NCI-H345 treated with DMSO at 0.1 percent for 48 hours (cell line): Measurements from ENCODE around the gene GNA14.
"Not testable (repeated sequence)": the region's sequence is repeated elsewhere in the genome, so short reads cannot be mapped to it uniquely, and the experiment has no call there.

Source experiments
- DNase-seq: peaks from one replicate; lab custom pipeline; 2025; ENCODE audit not compliant: unreplicated experiment; lab: John Stamatoyannopoulos, UW

The GNA14 gene

GRCh38 chr9:77455312-77455927 lies 192.7 kb downstream of the GNA14 start:
- no peak for DNase-seq

- no peak for DNase-seq
Observed at GRCh38 chr9:77454663-77455062, 193.5 kb downstream of the GNA14 start.

GRCh38 chr9:77453825-77454647 lies 194.1 kb downstream of the GNA14 start:
- no peak for DNase-seq

- DNase-seq = no peak
Observed at GRCh38 chr9:77451507-77451906, 196.6 kb downstream of the GNA14 start.

DNA sequence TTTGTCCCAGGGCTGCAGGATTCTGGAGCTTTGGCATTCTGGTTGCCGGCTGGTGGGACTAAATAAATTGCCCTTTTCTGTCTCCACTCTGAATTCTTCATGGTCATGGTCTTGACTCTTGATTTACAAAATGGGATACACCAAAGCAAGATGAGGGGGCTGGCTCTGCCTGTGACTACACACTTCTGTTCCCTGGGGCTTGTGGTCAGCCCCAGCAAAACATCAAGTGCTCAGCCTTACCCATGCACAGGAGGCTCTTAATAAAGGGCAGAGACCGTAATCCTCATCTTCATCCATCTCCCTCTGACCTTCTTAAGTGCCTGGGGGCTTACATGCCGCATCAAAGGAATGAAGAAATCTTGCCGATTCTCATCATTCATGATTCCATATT lies 198.0 kb downstream of the GNA14 start:
- no peak for DNase-seq

GRCh38 chr9:77449240-77450084 lies 198.7 kb downstream of the GNA14 start:
- no peak for DNase-seq

- no peak for DNase-seq
Observed at GRCh38 chr9:77447646-77448045, 200.5 kb downstream of the GNA14 start.

- DNase-seq = no peak
Observed at GRCh38 chr9:77442436-77442835, 205.7 kb downstream of the GNA14 start.

DNA sequence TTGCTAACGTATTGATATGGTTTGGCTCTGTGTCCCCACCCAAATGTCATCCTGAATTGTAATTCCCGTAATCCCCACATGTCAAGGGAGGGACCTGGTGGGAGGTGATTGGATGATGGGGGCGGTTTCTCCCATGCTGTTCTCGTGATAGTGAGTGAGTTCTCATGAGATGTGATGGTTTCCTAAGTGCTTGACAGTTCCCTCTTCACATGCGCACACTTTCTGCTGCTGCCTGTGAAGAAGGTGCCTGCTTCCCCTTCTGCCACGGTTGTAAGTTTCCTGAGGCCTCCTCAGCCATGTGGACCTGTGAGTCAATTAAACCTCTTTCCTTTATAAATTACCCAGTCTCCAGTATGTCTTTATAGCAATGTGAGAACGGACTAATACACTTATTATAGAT lies 207.0 kb downstream of the GNA14 start:
- not testable (repeated sequence) for DNase-seq

DNA sequence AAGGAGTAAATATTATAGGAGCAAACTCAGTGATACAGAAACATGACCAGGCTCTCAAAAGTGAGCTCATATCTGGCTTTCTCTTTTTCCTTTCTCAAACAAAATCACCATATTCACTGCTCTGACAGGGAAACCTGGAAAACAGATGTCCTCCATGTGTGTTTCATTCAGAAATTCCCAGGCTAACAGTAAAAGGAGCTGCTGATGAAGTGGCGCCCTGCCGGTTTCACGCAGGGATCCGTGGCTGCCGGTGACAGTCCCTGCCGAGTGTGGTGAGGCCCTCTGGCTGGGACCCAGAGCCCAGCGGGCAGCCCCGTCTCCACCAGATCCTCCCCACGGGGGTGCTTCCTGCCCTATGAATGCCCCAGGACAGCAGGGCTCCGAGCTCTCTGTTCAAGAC lies 208.1 kb downstream of the GNA14 start:
- peak; percentile 92 for DNase-seq

- no peak for DNase-seq
Observed at GRCh38 chr9:77438653-77439052, 209.5 kb downstream of the GNA14 start.

- no peak for DNase-seq
Observed at GRCh38 chr9:77435688-77436087, 212.4 kb downstream of the GNA14 start.

GRCh38 chr9:77435277-77435676 lies 212.8 kb downstream of the GNA14 start:
- no peak for DNase-seq

DNA sequence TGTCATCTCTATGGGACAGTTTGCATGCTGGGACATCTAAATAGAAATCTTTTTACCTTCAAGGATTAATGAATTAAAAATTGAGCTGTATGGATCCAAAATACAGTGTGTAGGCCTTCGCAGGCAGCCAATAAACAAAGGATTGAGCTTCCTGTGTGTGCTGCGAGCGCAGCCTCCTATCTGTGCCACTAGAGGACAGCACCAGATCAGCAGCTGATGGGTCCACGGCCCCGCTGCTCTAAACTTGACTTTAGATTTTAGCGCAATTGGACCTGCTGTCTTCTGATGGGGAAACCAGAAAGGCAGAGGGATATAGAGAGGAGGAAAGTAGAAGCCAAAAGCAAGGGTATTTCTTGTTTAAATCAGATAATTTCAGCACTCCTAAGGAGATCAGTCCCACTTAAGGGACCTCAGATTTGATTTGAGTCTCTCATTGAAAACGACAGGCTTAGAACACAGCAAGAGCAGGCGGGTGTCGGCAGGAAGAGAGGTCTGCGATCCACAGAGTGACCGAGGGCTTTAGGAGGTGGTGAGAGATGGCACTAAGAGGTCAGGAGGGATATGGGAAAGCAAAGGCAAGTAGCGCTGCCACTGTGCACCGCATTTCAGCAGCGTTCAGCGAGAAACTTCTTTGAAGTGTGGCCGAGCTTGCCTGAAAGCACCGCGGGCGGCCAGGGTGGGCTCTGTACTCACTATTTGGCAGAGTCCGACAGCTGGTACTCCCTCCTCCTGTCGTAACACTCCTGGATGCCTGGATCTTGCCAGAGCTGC lies 214.3 kb downstream of the GNA14 start:
- DNase-seq = peak; percentile 58

GRCh38 chr9:77432053-77432452 lies 216.1 kb downstream of the GNA14 start:
- no peak for DNase-seq

DNA sequence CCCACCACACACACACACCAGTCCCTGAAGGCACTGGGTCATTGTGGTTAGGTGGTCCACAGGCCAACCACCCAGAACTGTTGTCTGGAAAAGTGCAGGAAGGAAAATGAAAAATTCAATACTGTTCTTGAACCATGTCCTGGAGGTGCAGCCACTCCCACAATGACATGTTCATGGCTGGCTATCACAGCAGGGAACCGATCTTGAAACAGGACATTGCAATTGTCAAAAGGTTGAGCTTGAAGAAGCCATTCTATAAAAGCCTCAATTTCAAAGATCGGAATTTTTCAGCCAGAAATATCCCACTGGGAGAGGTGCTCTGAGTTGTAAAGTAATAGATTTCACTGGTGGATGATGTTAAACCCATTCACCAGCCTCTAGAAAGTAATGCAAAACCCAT lies 218.2 kb downstream of the GNA14 start:
- DNase-seq = no peak

GRCh38 chr9:77427256-77427927 lies 220.7 kb downstream of the GNA14 start:
- DNase-seq = no peak

DNA sequence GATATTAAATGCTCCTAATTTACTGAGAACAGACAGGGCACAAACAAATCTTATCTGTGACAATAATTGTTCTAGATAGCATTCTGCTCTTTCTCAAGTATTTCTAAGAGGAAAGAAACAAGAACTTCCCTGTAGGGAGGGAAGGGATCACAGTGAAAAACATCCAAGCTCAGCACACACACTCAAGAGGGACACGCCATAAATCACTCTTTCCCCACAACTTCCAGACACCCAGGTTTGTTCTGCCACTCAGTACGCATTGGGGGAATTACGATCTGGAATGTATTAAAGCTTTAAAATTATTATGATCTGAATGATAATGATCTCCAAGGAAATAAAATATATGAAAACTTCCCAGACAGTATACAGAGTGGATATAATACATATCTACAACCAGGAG lies 221.4 kb downstream of the GNA14 start:
- no peak for DNase-seq

GRCh38 chr9:77424993-77425392 lies 223.1 kb downstream of the GNA14 start:
- DNase-seq = no peak

- DNase-seq = no peak
Observed at GRCh38 chr9:77423841-77424240, 224.3 kb downstream of the GNA14 start.
